CD4-positive, alpha-beta T cell (primary cell): ENCODE results near the gene GPRIN1. TPM values are rescaled to one million over a fixed set of nuclear protein-coding genes. Genes with fewer than 3 reads are reported as not detected.
"Not testable (repeated sequence)": the region's sequence is repeated elsewhere in the genome, so short reads cannot be mapped to it uniquely, and the experiment has no call there.

Experiments
- ATAC-seq: fragments of 200-7000 bp; cut with Tn5 transposase; one replicate; pipeline ENCODE4 v1.10.0; 2022; ENCODE audit warnings: mild to moderate bottlenecking; ENCODE audit not compliant: poor library complexity
- CTCF ChIA-PET: fragments of 350-600 bp; sonication (Branson Sonifier 250); formaldehyde crosslinking; loops from one replicate; lab custom pipeline; 2021; ENCODE audit warnings: antibody characterized with exemption, inconsistent platforms; lab: Charles Lee
- POLR2A ChIA-PET: fragments of 350-600 bp; sonication (Branson Sonifier 250); formaldehyde crosslinking; loops from one replicate; lab custom pipeline; 2021; ENCODE audit warnings: antibody characterized with exemption, inconsistent platforms; lab: Charles Lee
- DNase-seq, 14 experiments: peaks; one replicate each; pipeline ENCODE4 v3.0.0-alpha.2; 2013 to 2020; ENCODE audit warnings: mixed read lengths in 2 of 14
- H3K27ac ChIP-seq, 2 donors: one replicate each; pipeline versions ENCODE4 v1.5.1 to v1.7.0; 2013; ENCODE audit warnings: low read length in 2 of 2, low read depth in 1 of 2, mild to moderate bottlenecking in 1 of 2
- H3K27me3 ChIP-seq, 2 experiments: 1 replicate in 1 of 2; 2 replicates in 1 of 2; pipeline versions ENCODE4 v1.6.1 to v1.7.0; 2013; ENCODE audit warnings: low read length in 2 of 2, control low read depth in 1 of 2, mild to moderate bottlenecking in 1 of 2, moderate library complexity in 1 of 2; ENCODE audit not compliant: insufficient read depth in 2 of 2, control insufficient read depth in 1 of 2
- H3K36me3 ChIP-seq: one replicate; pipeline ENCODE4 v1.6.1; 2013; ENCODE audit warnings: low read length, control low read depth; ENCODE audit not compliant: insufficient read depth
- H3K4me1 ChIP-seq: one replicate; pipeline ENCODE4 v1.6.1; 2013; ENCODE audit warnings: low read length, control low read depth; ENCODE audit not compliant: insufficient read depth
- H3K4me3 ChIP-seq: one replicate; pipeline ENCODE4 v1.5.1; 2013; ENCODE audit warnings: mild to moderate bottlenecking, low read length, moderate library complexity
- H3K9me3 ChIP-seq, 2 experiments: 1 replicate in 1 of 2; 2 replicates in 1 of 2; pipeline versions ENCODE4 v1.6.1 to v1.7.0; 2013; ENCODE audit warnings: low read length in 2 of 2, mild to moderate bottlenecking in 2 of 2, control low read depth in 1 of 2, moderate library complexity in 1 of 2; ENCODE audit not compliant: control insufficient read depth in 1 of 2, insufficient read depth in 1 of 2
- H3K27ac Mint-ChIP-seq: one replicate; pipeline ENCODE4 v1.8.0; 2020; ENCODE audit warnings: mixed read lengths
- H3K27me3 Mint-ChIP-seq: one replicate; pipeline ENCODE4 v1.8.0; 2021; ENCODE audit warnings: mixed read lengths
- H3K36me3 Mint-ChIP-seq: one replicate; pipeline ENCODE4 v1.8.0; 2021; ENCODE audit warnings: low read depth, mixed read lengths
- H3K4me1 Mint-ChIP-seq: one replicate; pipeline ENCODE4 v1.8.0; 2021; ENCODE audit warnings: low read depth, mixed read lengths
- H3K4me3 Mint-ChIP-seq: one replicate; pipeline ENCODE4 v1.8.0; 2020; ENCODE audit warnings: mild to moderate bottlenecking, mixed read lengths
- H3K9me3 Mint-ChIP-seq: one replicate; pipeline ENCODE4 v1.8.0; 2020; ENCODE audit warnings: mixed read lengths
- intact Hi-C, 2 experiments: fragments of 100-400 bp; cut with DNase I in 1 of 2; cut with micrococcal nuclease in 1 of 2; formaldehyde crosslinking; loops; one replicate each; pipeline versions ENCODE4 v1.15.1 to v1.9.0; 2023 to 2025; cut with DNase I, micrococcal nuclease
- total RNA-seq, 174 experiments: library from RNA in 2 of 174; stranded (reverse) in 2 of 174; gene quantifications; one replicate each; pipeline ENCODE4 v1.2.3 and lab custom pipeline; 2021 to 2026
- TF ChIP-seq, protein P1 (sequence below): fragments of 200-600 bp; IDR thresholded peaks from one replicate; pipeline ENCODE4 v1.8.0; 2022; ENCODE audit warnings: antibody characterized with exemption, mild to moderate bottlenecking

Gene GPRIN1
- total RNA-seq, 2 experiments from 2014 or later, result 0.22 to 0.36 TPM

- TF ChIP-seq, protein P1, sequence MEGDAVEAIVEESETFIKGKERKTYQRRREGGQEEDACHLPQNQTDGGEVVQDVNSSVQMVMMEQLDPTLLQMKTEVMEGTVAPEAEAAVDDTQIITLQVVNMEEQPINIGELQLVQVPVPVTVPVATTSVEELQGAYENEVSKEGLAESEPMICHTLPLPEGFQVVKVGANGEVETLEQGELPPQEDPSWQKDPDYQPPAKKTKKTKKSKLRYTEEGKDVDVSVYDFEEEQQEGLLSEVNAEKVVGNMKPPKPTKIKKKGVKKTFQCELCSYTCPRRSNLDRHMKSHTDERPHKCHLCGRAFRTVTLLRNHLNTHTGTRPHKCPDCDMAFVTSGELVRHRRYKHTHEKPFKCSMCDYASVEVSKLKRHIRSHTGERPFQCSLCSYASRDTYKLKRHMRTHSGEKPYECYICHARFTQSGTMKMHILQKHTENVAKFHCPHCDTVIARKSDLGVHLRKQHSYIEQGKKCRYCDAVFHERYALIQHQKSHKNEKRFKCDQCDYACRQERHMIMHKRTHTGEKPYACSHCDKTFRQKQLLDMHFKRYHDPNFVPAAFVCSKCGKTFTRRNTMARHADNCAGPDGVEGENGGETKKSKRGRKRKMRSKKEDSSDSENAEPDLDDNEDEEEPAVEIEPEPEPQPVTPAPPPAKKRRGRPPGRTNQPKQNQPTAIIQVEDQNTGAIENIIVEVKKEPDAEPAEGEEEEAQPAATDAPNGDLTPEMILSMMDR, result no peak
- Mint-ChIP-seq H3K36me3 (no peaks in the 10 kb centered on the region), H3K4me1 (peaks cover 8% of the 10 kb centered on the region), H3K27ac (no peak overlapping the region), H3K4me3 (no peak overlapping the region), H3K9me3 (no peaks in the 10 kb centered on the region), H3K27me3 (no peaks in the 10 kb centered on the region)
- Histone ChIP-seq H3K9me3 (peaks cover 0 to 6% of the 10 kb centered on the region in 2 experiments), H3K36me3 (no peaks in the 10 kb centered on the region), H3K4me3 (no peak overlapping the region), H3K27ac (no peak overlapping the region), H3K4me1 (peaks cover 12% of the 10 kb centered on the region), H3K27me3 (no peaks in the 10 kb centered on the region)
- DNase-seq (no peak), ATAC-seq (no peak)
- intact Hi-C loops, result no loop called here
- POLR2A ChIA-PET, result no interaction called here
- CTCF ChIA-PET, result no interaction called here
Observed at GRCh38 chr5:176594554-176594953, 15.4 kb downstream of the GPRIN1 start.

DNA sequence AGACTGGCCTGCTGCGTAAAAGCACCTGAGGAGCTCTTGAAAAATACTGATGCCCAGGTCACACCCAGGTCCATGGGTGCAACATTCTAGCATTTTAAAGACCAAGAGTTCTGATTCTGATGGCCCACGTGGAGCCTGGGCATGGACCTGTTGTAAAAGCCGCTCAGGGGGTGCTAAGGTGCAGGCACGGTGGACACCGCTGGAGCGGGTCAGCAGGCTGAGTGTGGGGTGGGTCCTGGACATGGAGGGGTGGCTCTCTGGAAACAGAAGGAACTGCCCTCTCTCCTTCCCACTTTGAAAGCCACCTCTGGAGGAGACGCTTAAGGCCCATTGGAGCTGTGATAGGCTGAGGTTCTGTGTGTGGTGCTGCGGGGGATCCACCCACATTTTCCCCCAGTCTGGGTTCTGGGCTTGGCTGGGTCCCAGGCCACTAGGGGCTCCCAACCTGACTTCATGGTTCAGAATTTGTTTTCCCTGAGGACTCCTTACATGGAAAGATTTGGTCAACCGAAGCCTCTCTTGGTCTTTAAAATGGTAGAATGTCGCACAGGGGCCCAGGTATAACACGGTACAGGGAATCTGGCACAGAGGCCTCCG lies 16.6 kb downstream of the GPRIN1 start:
- H3K27ac Mint-ChIP-seq, result no peak overlapping the region

DNA sequence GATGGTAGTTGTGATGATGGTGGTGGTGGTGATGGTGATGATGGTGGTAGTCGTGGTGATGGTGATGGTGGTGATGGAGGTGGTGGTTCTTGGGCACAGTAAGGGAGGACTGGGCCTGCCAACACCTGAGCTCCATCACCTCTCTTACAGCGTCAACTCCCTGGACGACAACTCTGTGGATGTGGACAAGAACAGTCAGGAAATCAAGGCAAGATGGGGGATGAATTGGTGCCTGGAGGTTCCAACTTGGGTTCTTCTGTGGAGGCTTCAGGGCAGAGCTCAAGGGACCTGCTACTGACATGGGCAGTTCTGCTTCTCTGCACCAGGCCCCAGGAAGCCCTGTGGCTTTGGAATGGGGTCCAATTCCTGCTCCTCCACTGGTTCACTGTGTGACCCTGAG lies 17.4 kb downstream of the GPRIN1 start:
- no peaks in the 10 kb centered on the region for H3K27me3 Mint-ChIP-seq
- DNase-seq (no peak), ATAC-seq (no peak)
- no peak overlapping the region for H3K27ac ChIP-seq
- peaks cover 8% of the 10 kb centered on the region for H3K4me1 Mint-ChIP-seq
- H3K9me3 Mint-ChIP-seq, result no peaks in the 10 kb centered on the region
- peaks cover 0 to 6% of the 10 kb centered on the region in 2 experiments for H3K9me3 ChIP-seq
- TF ChIP-seq, protein P1, result no peak
- no peaks in the 10 kb centered on the region for H3K27me3 ChIP-seq
- H3K36me3 Mint-ChIP-seq, result no peaks in the 10 kb centered on the region
- ChIA-PET POLR2A (no interaction called here), CTCF (no interaction called here)
- intact Hi-C loops, result no loop called here
- peaks cover 11% of the 10 kb centered on the region for H3K4me1 ChIP-seq
- no peak overlapping the region for H3K27ac Mint-ChIP-seq
- H3K36me3 ChIP-seq, result no peaks in the 10 kb centered on the region
- no peak overlapping the region for H3K4me3 Mint-ChIP-seq
- no peak overlapping the region for H3K4me3 ChIP-seq

More for the DNA sequence above, 16.6 kb downstream of the GPRIN1 start:
- H3K9me3 Mint-ChIP-seq, result no peaks in the 10 kb centered on the region
- no peak for DNase-seq
- H3K27me3 ChIP-seq, result no peaks in the 10 kb centered on the region
- ChIA-PET POLR2A (no interaction called here), CTCF (no interaction called here)
- no peaks in the 10 kb centered on the region for H3K27me3 Mint-ChIP-seq
- peaks cover 8% of the 10 kb centered on the region for H3K4me1 Mint-ChIP-seq
- TF ChIP-seq, protein P1, result no peak
- no peaks in the 10 kb centered on the region for H3K36me3 Mint-ChIP-seq
- H3K4me3 Mint-ChIP-seq, result no peak overlapping the region
- no peak for ATAC-seq
- H3K9me3 ChIP-seq, result peaks cover 0 to 6% of the 10 kb centered on the region in 2 experiments
- H3K4me3 ChIP-seq, result no peak overlapping the region
- peaks cover 12% of the 10 kb centered on the region for H3K4me1 ChIP-seq
- H3K27ac ChIP-seq, result no peak overlapping the region
- intact Hi-C loops, result no loop called here
- no peaks in the 10 kb centered on the region for H3K36me3 ChIP-seq

DNA sequence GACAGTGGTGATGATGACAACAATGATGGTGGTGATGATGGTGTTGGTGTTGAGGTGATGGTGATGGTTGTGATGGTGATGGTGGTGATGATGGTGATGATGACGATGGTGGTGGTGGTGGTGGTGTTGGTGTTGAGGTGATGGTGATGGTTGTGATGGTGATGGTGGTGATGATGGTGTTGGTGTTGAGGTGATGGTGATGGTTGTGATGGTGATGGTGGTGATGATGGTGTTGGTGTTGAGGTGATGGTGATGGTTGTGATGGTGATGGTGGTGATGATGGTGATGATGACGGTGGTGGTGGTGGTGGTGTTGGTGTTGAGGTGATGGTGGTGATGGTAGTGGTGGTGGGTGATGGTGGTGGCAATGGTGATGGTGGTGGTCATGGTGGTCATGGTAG lies 18.3 kb downstream of the GPRIN1 start:
- H3K36me3 Mint-ChIP-seq, H3K27ac Mint-ChIP-seq, DNase-seq, POLR2A ChIA-PET, H3K36me3 ChIP-seq, H3K9me3 Mint-ChIP-seq, H3K27ac ChIP-seq, H3K4me1 ChIP-seq, ATAC-seq, intact Hi-C loops, H3K4me3 Mint-ChIP-seq, H3K4me1 Mint-ChIP-seq, H3K27me3 Mint-ChIP-seq, H3K9me3 ChIP-seq, H3K4me3 ChIP-seq, CTCF ChIA-PET, H3K27me3 ChIP-seq: not testable (repeated sequence)
